GM19239 (cell line): ENCODE measurements around the gene CHD1L.
"Not testable (repeated sequence)": the region's sequence is repeated elsewhere in the genome, so short reads cannot be mapped to it uniquely, and the experiment has no call there.

Source experiments
- DNase-seq: peaks from one replicate; pipeline ENCODE4 v3.0.0; 2011; ENCODE audit warnings: low spot score; ENCODE audit not compliant: insufficient read length
- FAIRE-seq: peaks from 2 replicates; lab custom pipeline; 2011; peaks lifted over from hg19 to GRCh38; lab: Jason Lieb, UNC

The CHD1L gene

DNA sequence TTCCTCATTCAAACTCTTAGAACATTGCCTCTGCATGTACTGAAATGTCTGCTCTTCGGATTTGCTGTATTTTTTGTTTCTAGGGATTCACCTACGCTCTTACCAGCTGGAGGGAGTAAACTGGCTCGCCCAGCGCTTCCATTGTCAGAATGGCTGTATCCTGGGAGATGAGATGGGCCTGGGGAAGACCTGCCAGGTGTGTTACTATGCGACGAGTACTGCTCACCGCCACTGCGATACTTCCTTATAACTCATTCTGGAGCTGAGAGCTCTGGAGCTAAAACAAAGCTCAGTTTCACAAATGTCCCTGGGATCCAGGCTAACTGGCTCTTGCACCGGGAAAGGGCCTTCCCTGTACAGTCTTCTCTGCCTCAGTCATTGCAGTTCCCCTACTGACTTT is 10.1 kb downstream of the CHD1L start:
- FAIRE-seq (no peak), DNase-seq (no peak)

DNA sequence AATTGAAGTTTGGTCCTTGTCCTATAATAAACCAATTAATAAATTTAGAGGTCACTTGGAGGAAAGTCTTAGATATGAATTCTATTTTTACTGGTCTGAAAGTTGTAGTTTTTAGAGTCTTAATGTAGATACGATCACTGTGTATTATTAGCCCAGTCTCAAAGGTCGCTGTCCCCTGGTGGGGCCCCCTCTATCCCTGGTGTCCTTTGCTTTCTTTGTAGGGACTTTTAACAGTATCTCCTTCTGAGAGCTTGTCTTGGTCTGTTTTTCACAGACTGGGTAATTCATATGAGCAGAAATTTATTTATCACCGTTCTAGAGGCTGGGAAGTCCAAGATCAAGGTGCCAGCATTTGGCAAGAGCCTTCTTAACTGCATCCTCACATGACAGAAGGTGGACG is 18.5 kb downstream of the CHD1L start:
- no peak for DNase-seq
- no peak for FAIRE-seq

GRCh38 chr1:147264158-147264768 is 21.8 kb downstream of the CHD1L start:
- DNase-seq, result no peak
- no peak for FAIRE-seq

GRCh38 chr1:147266381-147266780 is 23.9 kb downstream of the CHD1L start:
- no peak for FAIRE-seq
- no peak for DNase-seq

DNA sequence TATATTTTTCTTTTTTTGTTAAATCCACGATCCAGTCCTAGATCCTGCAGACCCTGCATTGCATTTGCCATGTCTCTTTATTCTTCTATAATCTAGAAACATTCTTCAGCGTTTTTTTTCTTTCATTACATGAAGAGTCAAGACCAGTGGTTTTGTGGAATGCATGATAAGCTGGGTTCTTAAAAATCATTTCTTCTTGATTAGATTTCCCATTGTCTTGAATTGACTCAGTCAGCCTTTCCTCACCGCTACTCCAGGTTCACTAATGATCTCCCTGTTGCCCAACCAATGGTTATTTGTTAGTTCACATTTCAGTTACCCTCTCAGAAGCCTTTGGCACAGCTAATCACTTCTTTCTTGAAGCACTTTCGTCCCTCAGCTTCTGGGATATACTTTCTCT is 25.2 kb downstream of the CHD1L start:
- DNase-seq, result no peak
- FAIRE-seq, result no peak

GRCh38 chr1:147270721-147271120 is 28.2 kb downstream of the CHD1L start:
- DNase-seq (no peak), FAIRE-seq (no peak)

- FAIRE-seq (no peak), DNase-seq (no peak)
Observed at GRCh38 chr1:147272042-147272441, 29.6 kb downstream of the CHD1L start.

DNA sequence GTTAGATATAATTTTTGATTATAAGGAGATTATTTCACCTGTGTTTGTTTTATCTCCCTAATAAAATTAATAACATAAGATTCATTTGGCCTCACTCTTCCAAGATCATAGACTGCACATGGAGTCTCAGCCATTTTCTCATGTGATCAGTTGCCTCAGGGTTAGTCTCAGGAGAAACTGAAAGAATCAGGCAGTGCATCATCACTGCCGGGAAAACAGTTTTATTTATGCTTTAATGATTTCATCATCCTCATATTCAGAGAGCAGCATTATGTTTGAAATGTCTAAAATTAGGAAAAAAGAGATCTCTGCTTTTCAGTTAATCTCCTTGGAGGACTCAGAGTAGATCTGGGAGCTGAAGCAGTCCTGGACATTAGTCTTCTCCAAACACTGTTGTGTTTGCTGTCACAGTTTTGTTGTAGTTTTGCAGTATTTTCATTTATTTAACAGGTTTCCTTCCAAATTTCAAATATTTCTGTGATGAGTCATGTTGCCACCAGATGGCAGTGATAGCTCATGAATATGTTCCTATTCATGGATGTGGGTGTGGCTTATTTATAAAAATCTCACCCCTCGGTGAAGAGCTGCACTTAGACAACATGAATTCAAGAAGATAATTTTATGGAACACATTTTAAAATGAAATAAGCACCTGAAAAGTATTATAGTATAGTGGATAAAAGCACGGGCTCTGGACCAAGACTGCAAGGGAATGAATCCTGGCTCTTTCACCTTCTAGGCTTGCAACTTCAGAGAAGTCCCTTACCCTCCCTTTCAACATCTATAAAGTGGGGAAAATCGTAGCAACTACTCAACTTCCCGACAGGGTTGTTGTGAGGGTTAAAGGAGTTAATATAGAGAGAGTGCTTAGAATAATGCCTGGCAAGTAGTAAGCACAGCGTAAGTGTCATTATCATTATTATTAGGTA is 31.2 kb downstream of the CHD1L start:
- DNase-seq (peak; percentile 24), FAIRE-seq (peak; percentile 35)

DNA sequence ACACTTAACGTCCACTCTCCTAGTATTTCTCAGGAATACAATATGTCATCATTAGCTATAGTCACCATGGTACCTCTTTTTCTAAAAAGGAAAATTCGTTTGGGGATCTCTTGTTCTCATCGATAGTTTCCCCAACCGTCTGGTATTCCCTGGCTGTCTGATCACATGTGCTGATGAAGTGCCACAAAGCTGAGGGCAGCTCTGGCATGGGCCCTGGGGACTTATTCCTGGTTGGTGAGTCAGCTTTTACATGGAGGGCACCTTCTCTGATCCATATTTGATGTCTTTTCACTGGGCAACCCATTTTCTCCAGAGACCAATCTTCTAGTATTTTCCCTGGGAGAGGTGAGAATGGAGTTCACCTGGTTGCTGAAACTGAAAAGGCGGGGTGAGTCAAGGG is 39.5 kb downstream of the CHD1L start:
- DNase-seq, result no peak
- no peak for FAIRE-seq

- DNase-seq (no peak), FAIRE-seq (no peak)
Observed at GRCh38 chr1:147283011-147283410, 40.5 kb downstream of the CHD1L start.

- FAIRE-seq, result no peak
- no peak for DNase-seq
Observed at GRCh38 chr1:147287133-147287865, 44.8 kb downstream of the CHD1L start.

DNA sequence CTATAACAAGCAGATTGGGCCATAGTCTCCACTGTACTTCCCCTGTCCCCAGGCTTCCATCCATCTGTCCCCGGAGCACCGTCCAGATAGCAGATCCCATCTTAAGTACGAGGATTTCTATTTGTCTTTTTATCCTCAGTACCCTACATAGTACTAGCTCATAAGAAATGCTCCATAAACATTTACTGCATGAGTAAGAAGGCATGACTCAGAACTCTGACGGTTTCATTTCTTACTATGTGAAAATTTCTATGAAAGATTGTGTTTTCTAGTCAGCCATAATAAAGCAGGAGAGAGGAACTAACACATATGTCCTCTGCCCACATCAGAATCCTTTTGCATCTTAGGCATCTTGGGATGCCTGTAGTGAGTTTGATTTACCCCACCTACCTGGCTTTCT is 49.5 kb downstream of the CHD1L start:
- no peak for FAIRE-seq
- DNase-seq, result no peak

DNA sequence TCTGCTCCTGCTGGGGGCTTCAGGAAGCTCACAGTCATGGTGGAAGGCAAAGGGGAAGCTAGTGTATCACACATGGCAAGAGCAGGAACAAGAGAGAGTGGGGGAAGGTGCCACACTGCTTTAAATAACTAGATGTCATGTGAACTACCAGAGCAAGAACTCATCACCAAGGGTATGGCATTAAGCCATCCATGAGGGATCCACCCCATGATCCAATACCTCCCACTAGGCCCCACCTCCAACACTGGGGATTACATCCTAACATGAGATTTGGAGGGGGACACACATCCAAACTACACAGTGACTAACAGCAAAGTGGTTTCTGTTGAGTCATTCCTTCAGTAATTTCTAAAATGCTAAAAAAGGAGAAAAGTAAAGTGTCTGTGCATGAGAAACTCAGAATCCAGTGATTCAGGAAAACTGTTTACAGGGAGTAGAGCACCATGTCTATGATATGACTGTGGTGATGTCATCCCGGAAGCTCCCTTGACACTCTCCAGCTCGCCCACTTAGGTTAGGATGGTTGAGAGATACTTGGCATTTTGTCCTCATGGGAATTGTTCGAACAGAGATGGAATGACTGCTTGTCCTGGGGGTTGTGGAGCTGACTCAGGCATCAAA is 50.3 kb downstream of the CHD1L start:
- FAIRE-seq, result no peak
- no peak for DNase-seq

DNA sequence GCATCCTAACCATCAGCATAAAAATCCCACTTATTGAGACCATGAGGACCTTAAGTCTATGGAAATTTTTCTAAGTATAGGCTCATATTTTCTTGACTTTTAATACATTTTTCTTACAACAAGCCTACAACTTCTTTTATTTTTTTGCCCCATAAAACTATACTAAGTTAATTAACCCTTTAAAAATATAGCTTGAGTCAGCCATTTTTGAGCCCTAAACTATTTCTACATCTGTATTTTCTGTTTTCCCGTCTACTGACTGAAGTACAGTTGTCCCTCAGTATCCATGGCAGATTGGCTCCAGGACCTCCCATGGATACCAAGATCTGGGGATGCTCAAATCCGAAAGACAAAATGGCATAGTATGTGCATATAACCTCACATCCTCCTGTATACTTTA is 55.0 kb downstream of the CHD1L start:
- DNase-seq, result no peak
- no peak for FAIRE-seq

- not testable (repeated sequence) for FAIRE-seq
Observed at GRCh38 chr1:147305803-147306202, 63.3 kb downstream of the CHD1L start.

DNA sequence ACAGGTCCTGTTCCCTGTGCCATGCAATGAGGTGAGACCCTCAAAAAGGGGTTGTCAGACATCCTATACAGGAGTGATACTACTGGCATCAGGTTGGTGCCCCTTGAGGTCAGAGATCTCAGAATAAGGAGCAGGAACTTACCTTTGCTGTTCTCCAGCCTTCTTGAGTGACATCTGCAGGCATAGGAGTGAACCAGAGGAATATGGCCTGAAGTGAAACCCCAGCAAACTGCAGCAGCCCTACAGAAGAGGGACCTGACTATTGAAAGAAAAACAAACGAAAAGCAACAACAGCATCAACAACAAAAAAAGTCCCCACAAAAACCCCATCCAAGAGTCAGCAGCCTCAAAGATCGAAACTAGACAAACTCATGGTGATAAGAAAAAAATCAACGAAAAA is 74.5 kb downstream of the CHD1L start:
- DNase-seq, result no peak
- no peak for FAIRE-seq

More at GRCh38 chr1:147305803-147306202, 63.3 kb downstream of the CHD1L start:
- DNase-seq, result not testable (repeated sequence)

- not testable (repeated sequence) for FAIRE-seq, DNase-seq
Observed at GRCh38 chr1:147326933-147327687, 84.6 kb downstream of the CHD1L start.

DNA sequence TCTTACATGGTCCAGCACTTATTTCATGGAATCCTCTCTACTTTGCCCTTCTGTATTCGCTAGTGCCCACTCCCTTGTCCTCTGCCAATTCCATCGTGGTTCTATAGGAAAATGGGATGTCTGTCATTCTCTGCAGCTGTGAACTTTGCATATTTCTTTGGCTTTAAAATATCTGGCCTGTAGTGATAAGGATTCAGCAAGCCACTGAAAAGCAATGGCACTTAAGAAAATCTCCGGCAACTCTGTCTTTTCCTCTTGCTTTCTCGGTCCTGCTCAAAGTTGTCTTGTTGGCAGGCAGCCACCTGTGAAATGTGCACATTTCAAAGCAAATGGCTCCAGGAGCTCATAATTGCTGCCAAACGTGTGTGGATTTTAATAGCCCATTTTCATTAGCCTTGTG is 91.8 kb downstream of the CHD1L start:
- no peak for DNase-seq
- no peak for FAIRE-seq

- no peak for DNase-seq
- FAIRE-seq, result no peak
Observed at GRCh38 chr1:147336291-147336690, 93.8 kb downstream of the CHD1L start.
